ENCODE data around the gene ESYT1. TPM values are rescaled to one million over a fixed set of nuclear protein-coding genes. Genes with fewer than 3 reads are reported as not detected.

The ESYT1 gene
- 140 to 205 TPM (median 141 TPM) in 3 replicates for polyA plus RNA-seq
- 14.0 TPM for polyA plus RNA-seq (2011; ENCODE audit: low read depth)
- 64.9 and 65.2 TPM in 2 replicates for polyA plus RNA-seq (2011; cell fraction: cytosol; rRNA removed)
- polyA plus RNA-seq (2011; cell fraction: nucleus; rRNA removed) = 375 and 378 TPM in 2 replicates
- polyA plus RNA-seq (2012; ENCODE audit: low replicate concordance) = 47.7 and 113 TPM in 2 replicates
- 263 to 371 TPM (median 328 TPM) in 3 replicates for polyA minus RNA-seq
- polyA minus RNA-seq (2011; cell fraction: cytosol; rRNA and poly(A)+ RNA removed) = 167 TPM
- 386 and 463 TPM in 2 replicates for polyA minus RNA-seq (2011; cell fraction: nucleus; rRNA and poly(A)+ RNA removed)

GRCh38 chr12:56127888-56128669 is at the start of gene ESYT1:
Gene ESYT1 (plus strand): TSS chr12:56128267. CDS start chr12:56128320, 53 bp downstream.
- Histone ChIP-seq H3K79me2 (ENCODE audit: control insufficient read depth, insufficient read depth, low read length) (peaks cover 21% of the 10 kb centered on the region), H3K4me1 (ENCODE audit: control insufficient read depth, extremely low read depth, insufficient read depth, low read length) (peaks cover 21% of the 10 kb centered on the region), H3K9me3 (ENCODE audit: control insufficient read depth, low read depth, low read length) (no peaks in the 10 kb centered on the region), H3K36me3 (ENCODE audit: control insufficient read depth in 2 of 2, extremely low read depth in 1 of 2, insufficient read depth in 2 of 2, low read length in 2 of 2) (peaks cover 21% of the 10 kb centered on the region in 2 experiments), H4K20me1 (ENCODE audit: control insufficient read depth, extremely low read depth, insufficient read depth, low read length) (no peaks in the 10 kb centered on the region), H3K4me2 (ENCODE audit: control insufficient read depth, extremely low read depth, insufficient read depth, low read depth, low read length) (peak within 1 kb of the TSS; percentile 99), H3K27ac (ENCODE audit: control insufficient read depth, insufficient read depth, low read length) (peak within 1 kb of the TSS; percentile 86), H3K4me3 (ENCODE audit: control insufficient read depth in 2 of 3, extremely low read depth in 1 of 3, insufficient read depth in 2 of 3, low read depth in 1 of 3, low read length in 3 of 3) (peak within 1 kb of the TSS; percentile 83 to 96 (median 94)), H2AFZ (ENCODE audit: control insufficient read depth, low read length) (peak within 1 kb of the TSS; percentile 68), H3K9ac (ENCODE audit: control insufficient read depth, extremely low read depth, insufficient read depth, low read length) (peak within 1 kb of the TSS; percentile 91), H3K27me3 (ENCODE audit: control insufficient read depth, extremely low read depth, insufficient read depth, low read length) (no peaks in the 10 kb centered on the region), H3K9me1 (ENCODE audit: control insufficient read depth, extremely low read depth, insufficient read depth, low read length) (no peaks in the 10 kb centered on the region)
- peak; percentile 99 for DNase-seq (ENCODE audit: low read depth, low spot score)
- FAIRE-seq = no peak
- TF ChIP-seq EZH2 (IDR thresholded peaks at IDR 0.05; ENCODE audit: low read length) (no peak), CTCF (optimal IDR thresholded peaks at IDR 0.05 in 1 of 3, IDR thresholded peaks at IDR 0.05 in 1 of 3, conservative IDR thresholded peaks at IDR 0.05 in 1 of 3; ENCODE audit: extremely low read depth in 1 of 3, insufficient read depth in 2 of 3, low read length in 3 of 3) (peak in 1 of 3 experiments; percentile 10)
- dilution Hi-C loops (cut with MboI; ENCODE audit: extremely low pct_ligation_motif_present, low sequenced_read_pairs) = loop anchor here (10.0 kb wide), 1 partner anchor 47 kb away; no protein-coding TSS in a partner anchor

DNA sequence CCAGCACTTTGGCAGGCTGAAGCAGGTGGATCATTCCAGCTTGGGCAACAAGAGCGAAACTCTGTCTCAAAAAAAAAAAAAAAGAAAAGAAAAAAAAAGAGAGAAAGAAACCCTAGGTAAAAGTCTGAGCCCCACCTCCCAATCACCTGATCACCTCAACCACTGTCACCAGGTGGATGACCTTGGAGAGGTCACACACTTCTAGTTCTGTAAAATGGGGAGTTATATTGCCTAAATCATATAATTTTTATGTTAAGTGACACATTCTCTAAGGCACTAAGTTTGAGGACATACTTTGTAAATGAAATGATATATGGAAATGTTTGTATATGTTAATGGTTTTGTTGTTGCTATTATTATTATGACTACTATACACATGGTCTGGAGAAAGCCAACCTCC is 49.6 kb upstream of the ESYT1 start:
- dilution Hi-C loops (cut with MboI; ENCODE audit: extremely low pct_ligation_motif_present, low sequenced_read_pairs) = no loop called here
- peak overlapping the region; percentile 93 for H3K4me2 ChIP-seq (ENCODE audit: control insufficient read depth, extremely low read depth, insufficient read depth, low read depth, low read length)

More for the DNA sequence above, 49.6 kb upstream of the ESYT1 start:
- no peak for FAIRE-seq
- TF ChIP-seq EZH2 (IDR thresholded peaks at IDR 0.05; ENCODE audit: low read length) (no peak), CTCF (optimal IDR thresholded peaks at IDR 0.05 in 1 of 3, IDR thresholded peaks at IDR 0.05 in 1 of 3, conservative IDR thresholded peaks at IDR 0.05 in 1 of 3; ENCODE audit: extremely low read depth in 1 of 3, insufficient read depth in 2 of 3, low read length in 3 of 3) (no peak)
- no peaks in the 10 kb centered on the region for H3K9me1 ChIP-seq (ENCODE audit: control insufficient read depth, extremely low read depth, insufficient read depth, low read length)
- DNase-seq (ENCODE audit: low read depth, low spot score) = no peak
- no peak overlapping the region for H3K4me3 ChIP-seq (ENCODE audit: control insufficient read depth in 2 of 3, extremely low read depth in 1 of 3, insufficient read depth in 2 of 3, low read depth in 1 of 3, low read length in 3 of 3)
- H3K4me1 ChIP-seq (ENCODE audit: control insufficient read depth, extremely low read depth, insufficient read depth, low read length) = peaks cover 10% of the 10 kb centered on the region
- H4K20me1 ChIP-seq (ENCODE audit: control insufficient read depth, extremely low read depth, insufficient read depth, low read length) = no peaks in the 10 kb centered on the region
- no peaks in the 10 kb centered on the region for H3K9me3 ChIP-seq (ENCODE audit: control insufficient read depth, low read depth, low read length)
- H2AFZ ChIP-seq (ENCODE audit: control insufficient read depth, low read length) = peak overlapping the region; percentile 62
- no peak overlapping the region for H3K9ac ChIP-seq (ENCODE audit: control insufficient read depth, extremely low read depth, insufficient read depth, low read length)
- H3K27ac ChIP-seq (ENCODE audit: control insufficient read depth, insufficient read depth, low read length) = no peak overlapping the region
- H3K36me3 ChIP-seq (ENCODE audit: control insufficient read depth in 2 of 2, extremely low read depth in 1 of 2, insufficient read depth in 2 of 2, low read length in 2 of 2) = peaks cover 0 to under 1% of the 10 kb centered on the region in 2 experiments
- H3K27me3 ChIP-seq (ENCODE audit: control insufficient read depth, extremely low read depth, insufficient read depth, low read length) = no peaks in the 10 kb centered on the region
- H3K79me2 ChIP-seq (ENCODE audit: control insufficient read depth, insufficient read depth, low read length) = no peaks in the 10 kb centered on the region
